ENCODE results near the gene CEP128.

- TF ChIP-seq, protein P1, sequence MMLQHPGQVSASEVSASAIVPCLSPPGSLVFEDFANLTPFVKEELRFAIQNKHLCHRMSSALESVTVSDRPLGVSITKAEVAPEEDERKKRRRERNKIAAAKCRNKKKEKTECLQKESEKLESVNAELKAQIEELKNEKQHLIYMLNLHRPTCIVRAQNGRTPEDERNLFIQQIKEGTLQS (CRISPR knock-in tag; conservative IDR thresholded peaks at IDR 0.05), result no peak
- no peak for TF ChIP-seq HMGXB4 (CRISPR knock-in tag; IDR thresholded peaks at IDR 0.05)
- no peak for TF ChIP-seq MXD4 (CRISPR knock-in tag; IDR thresholded peaks at IDR 0.05; ENCODE audit: borderline replicate concordance)
- no peak for TF ChIP-seq AFF4 (CRISPR knock-in tag; IDR thresholded peaks at IDR 0.05; ENCODE audit: borderline replicate concordance)
- TF ChIP-seq, protein P2, sequence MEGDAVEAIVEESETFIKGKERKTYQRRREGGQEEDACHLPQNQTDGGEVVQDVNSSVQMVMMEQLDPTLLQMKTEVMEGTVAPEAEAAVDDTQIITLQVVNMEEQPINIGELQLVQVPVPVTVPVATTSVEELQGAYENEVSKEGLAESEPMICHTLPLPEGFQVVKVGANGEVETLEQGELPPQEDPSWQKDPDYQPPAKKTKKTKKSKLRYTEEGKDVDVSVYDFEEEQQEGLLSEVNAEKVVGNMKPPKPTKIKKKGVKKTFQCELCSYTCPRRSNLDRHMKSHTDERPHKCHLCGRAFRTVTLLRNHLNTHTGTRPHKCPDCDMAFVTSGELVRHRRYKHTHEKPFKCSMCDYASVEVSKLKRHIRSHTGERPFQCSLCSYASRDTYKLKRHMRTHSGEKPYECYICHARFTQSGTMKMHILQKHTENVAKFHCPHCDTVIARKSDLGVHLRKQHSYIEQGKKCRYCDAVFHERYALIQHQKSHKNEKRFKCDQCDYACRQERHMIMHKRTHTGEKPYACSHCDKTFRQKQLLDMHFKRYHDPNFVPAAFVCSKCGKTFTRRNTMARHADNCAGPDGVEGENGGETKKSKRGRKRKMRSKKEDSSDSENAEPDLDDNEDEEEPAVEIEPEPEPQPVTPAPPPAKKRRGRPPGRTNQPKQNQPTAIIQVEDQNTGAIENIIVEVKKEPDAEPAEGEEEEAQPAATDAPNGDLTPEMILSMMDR (IDR thresholded peaks at IDR 0.05), result no peak
- TF ChIP-seq FOXJ3 (CRISPR knock-in tag; IDR thresholded peaks at IDR 0.05; ENCODE audit: borderline replicate concordance), result no peak
- no peak for TF ChIP-seq JUN (CRISPR knock-in tag; IDR thresholded peaks at IDR 0.05)
- TF ChIP-seq RELA (CRISPR knock-in tag; IDR thresholded peaks at IDR 0.05; ENCODE audit: borderline replicate concordance), result no peak
- TF ChIP-seq CREB1 (CRISPR knock-in tag; IDR thresholded peaks at IDR 0.05), result no peak
- TF ChIP-seq, protein P3, sequence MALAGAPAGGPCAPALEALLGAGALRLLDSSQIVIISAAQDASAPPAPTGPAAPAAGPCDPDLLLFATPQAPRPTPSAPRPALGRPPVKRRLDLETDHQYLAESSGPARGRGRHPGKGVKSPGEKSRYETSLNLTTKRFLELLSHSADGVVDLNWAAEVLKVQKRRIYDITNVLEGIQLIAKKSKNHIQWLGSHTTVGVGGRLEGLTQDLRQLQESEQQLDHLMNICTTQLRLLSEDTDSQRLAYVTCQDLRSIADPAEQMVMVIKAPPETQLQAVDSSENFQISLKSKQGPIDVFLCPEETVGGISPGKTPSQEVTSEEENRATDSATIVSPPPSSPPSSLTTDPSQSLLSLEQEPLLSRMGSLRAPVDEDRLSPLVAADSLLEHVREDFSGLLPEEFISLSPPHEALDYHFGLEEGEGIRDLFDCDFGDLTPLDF (CRISPR knock-in tag; IDR thresholded peaks at IDR 0.05), result no peak
These were observed 47.3 kb upstream of the CEP128 start for GRCh38 chr14:80988735-80989429.

Data from WTC11 (cell line).